GM20000 (cell line): Measurements from ENCODE around the gene ANKRD13B.

Experiments
- DNase-seq: peaks from one replicate; pipeline ENCODE4 v3.0.0; 2012; ENCODE audit warnings: low spot score
- CTCF ChIP-seq: IDR thresholded peaks from 2 replicates; pipeline ENCODE4 v1.5.1; 2012; ENCODE audit warnings: mild to moderate bottlenecking, control low read depth; ENCODE audit errors: extremely low read depth, missing control alignments

The ANKRD13B gene

DNA sequence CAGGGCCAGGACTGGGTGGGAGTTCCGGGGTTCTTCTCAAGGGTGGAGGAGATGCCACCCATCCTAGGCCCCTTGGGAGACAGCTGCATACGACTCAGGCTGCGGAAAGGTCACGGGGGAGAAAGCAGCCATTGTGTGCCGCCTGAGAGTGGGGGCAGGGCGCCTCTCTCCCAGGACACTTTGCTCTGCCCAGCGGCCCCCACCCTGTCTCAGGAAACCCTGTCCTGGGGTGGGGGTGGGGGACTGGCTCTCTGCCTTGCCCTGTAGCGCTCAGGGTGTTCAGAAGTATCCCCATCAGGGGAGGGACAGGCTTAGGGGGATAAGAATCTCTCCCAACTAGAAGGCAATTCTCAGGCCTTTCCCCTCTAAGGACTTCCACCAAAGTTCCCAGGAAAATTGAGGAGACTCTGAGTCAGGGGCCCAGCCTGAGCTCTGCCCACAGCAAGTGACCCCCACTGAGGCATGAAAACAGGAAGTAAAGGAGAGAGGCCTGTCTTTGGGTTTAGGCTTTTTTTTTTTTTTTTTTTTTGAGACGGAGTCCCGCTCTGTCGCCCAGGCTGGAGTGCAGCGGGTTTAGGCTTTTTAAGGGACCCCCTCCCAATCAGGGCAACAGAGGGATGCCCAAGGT, 8.4 kb upstream of the ANKRD13B start:
- no peak for TF ChIP-seq CTCF
- no peak for DNase-seq

- DNase-seq, result peak; percentile 61
- TF ChIP-seq CTCF, result peak; percentile 30
These were observed 7.7 kb upstream of the ANKRD13B start for GRCh38 chr17:29585080-29585751.

DNA sequence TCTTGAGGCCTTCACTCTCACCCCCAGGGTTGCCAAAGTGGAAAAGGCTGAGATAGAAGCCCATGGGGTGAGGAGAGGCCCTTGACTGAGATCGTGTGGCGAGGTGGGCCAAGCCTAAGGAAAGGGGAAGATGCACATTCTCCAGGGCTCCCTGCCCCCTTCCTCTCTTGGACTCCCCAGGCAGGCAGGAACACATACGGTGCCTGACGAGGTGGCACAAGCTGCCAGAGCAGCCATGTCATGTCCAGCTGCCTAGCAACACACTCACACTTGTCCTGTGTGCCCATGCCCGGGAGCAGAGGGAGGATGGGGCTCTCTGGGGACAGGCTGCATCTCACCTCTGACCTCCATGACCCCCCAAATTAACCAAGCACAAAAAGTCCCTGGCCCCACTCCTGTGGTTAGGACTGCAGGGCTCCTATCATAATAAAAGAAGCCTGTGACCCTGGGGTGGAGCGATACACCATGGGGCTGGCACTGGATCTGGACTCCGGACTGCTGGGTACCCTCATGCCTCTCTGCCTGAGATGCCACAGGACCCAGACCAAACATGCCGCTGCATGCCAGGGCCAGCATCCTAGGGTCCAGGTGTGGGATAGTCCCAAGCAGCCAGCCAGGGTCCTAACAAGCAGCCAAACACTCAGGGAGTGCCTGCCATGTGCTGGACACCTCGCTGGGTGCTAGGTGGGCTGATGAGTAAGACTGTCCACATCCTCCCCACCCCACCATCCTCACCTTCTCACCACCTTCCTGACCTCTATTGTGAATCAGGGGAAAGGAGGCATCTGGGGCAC, 6.1 kb upstream of the ANKRD13B start:
- no peak for TF ChIP-seq CTCF
- no peak for DNase-seq

- TF ChIP-seq CTCF, result no peak
These were observed 5.3 kb upstream of the ANKRD13B start for GRCh38 chr17:29587591-29587990.

GRCh38 chr17:29588017-29588561, 4.8 kb upstream of the ANKRD13B start:
- TF ChIP-seq CTCF, result no peak
- no peak for DNase-seq

More at GRCh38 chr17:29587591-29587990, 5.3 kb upstream of the ANKRD13B start:
- no peak for DNase-seq

GRCh38 chr17:29588562-29589411, 4.1 kb upstream of the ANKRD13B start:
- no peak for TF ChIP-seq CTCF
- no peak for DNase-seq
